HG03135 (cell line): Measurements from ENCODE around the gene EDN3.

Experiments used
- ATAC-seq: cut with Tn5 transposase; IDR thresholded peaks from one replicate; pipeline ENCODE4 v1.9.1; 2021; ENCODE audit warnings: mild to moderate bottlenecking, moderate library complexity; ENCODE audit not compliant: unreplicated experiment

The EDN3 gene, protein sequence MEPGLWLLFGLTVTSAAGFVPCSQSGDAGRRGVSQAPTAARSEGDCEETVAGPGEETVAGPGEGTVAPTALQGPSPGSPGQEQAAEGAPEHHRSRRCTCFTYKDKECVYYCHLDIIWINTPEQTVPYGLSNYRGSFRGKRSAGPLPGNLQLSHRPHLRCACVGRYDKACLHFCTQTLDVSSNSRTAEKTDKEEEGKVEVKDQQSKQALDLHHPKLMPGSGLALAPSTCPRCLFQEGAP

GRCh38 chr20:59300333-59301081 is at the start of gene EDN3:
Gene EDN3 (plus strand): TSS chr20:59300611. CDS start chr20:59300813, 202 bp downstream.
- no peak for ATAC-seq

DNA sequence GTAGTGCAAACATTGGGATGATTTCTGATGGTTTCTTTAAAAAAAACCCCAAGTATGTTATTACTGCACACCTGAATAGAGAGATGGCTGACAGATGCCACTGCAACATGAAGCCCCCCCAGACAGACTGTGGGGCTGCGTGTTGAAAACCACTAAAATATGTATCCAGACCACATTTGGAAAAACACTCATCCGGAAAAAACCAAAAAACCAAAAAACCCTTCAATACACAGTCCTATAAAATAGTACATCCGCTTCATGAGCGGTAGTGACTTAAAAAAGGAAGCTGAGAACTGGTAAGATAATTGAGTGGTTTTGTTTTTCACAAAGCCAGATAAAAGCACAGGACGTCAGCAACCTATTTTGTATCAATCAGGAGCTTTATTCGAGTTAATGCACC is 47.1 kb upstream of the EDN3 start:
- no peak for ATAC-seq

DNA sequence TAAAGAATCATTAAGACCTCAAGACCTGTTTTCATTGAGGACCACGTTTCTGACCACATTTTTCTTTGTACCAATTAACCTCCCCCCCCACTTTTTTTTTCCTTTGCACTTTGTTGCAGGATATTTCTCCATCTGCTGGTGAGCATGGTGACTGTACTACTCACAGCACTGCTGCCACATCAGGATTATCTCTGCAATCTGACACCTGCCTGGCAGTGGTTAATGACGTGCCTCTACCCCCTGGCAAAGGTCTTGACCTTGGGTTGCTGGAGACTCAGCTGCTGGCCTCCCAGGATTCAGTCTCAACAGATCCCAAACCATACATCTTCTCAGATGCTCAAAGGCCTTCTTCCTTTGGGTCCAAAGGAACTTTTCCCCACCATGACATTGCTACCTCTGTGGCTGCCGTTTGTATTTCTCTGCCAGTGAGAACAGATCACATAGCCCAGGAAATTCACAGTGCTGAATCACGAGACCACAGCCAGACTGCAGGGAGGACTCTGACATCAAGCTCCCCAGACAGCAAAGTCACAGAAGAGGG is 46.6 kb upstream of the EDN3 start:
- ATAC-seq, result no peak

GRCh38 chr20:59255256-59255655 is 45.2 kb upstream of the EDN3 start:
- ATAC-seq, result no peak

- no peak for ATAC-seq
Observed at GRCh38 chr20:59258221-59258621, 42.2 kb upstream of the EDN3 start.

DNA sequence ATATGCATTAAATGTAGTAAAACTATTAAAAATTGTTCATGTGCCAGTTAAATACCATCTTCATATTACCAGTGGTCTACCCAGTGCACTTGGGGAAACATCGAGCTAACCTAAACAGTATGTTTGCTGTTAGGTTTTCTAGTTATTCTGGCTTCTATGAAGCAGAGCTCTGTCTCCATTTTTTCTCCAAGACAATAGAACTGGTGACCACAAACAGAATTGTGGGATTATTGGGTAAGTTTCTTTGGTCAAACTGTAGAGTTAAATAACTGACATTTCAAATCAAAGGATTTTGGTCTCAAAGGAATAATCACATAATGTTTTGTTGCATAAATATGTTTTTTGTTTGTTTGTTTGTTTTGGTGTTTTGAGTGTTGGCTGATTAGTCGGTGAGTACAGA is 40.5 kb upstream of the EDN3 start:
- ATAC-seq, result no peak

DNA sequence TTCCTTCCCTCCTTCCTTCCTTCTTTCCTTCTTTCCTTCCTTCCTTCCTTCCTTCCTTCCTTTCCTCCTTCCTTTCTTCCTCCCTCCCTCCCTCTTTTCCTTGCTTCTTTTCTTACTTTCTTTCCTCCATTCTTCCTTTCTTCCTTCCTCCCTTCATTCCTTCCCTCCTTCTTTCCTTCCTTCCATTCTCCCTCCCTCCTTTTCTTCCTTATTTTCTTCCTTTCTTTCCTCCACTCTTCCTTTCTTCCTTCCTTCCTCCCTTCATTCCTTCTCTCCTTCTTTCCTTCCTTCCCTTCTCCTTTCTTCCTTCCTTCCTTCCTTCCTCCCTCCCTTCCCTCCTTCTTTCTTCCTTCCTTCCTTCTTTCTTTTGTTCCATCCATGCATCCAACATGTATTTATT is 35.1 kb upstream of the EDN3 start:
- ATAC-seq, result no peak

GRCh38 chr20:59268870-59269269 is 31.5 kb upstream of the EDN3 start:
- ATAC-seq, result no peak

DNA sequence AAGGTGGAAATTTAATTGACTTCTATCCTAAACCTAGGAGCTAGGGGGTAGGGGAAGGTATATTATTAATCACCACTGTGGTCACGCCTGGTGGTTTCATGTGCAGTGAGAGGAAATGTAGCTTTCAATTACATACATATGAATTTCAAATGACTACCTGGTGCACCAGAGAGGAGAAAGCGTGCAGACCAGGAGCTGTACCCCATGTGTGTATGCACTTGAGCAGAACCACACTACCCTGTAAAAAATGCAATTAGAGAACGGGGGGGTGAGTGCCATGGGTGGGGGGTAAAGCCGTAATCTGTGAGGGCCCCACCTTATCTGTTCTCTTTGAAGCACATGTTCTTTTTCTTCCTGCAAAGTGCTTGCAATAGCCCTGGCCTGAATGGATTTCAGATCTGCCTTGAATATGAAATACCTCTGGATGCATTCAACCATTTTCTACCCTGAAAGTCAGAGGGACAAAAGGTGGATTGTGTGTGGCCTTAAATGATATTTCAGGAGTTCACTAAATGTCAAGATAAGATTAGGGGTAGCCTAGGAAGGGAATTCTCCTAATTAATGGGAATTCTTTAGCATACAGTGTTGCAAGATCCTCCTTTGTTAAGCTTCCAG is 30.9 kb upstream of the EDN3 start:
- ATAC-seq, result no peak

GRCh38 chr20:59270380-59270779 is 30.0 kb upstream of the EDN3 start:
- ATAC-seq, result no peak

DNA sequence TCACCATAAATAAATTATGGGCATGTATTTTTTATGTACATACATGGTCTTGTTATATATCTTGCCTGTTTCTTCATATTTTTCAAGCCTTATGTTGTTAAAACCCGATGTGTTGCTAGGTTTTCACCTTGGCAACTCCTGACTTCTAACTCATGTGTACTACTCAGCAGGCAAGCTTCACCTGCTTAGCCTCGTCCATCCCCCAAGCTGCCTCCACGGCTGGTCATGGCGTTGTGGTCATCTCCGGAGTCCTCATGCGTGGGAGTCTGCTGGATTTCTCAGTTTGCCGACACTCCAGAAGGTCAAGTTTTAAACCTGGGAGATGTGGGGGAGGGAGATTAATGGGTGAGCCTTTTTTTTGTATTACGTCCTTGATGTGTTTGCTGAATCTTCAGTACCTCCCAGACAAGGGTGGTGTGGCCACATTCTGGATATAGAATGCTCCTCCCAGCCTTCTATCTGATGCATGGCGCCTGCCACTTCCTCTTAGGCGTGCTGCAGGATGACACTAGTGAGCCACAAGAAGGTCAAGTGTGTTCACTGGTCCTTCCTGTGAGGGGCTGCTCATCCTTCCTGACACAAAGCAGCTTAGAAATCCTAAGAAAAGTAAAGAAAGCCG is 26.6 kb upstream of the EDN3 start:
- ATAC-seq, result no peak

- no peak for ATAC-seq
Observed at GRCh38 chr20:59276938-59277337, 23.5 kb upstream of the EDN3 start.

DNA sequence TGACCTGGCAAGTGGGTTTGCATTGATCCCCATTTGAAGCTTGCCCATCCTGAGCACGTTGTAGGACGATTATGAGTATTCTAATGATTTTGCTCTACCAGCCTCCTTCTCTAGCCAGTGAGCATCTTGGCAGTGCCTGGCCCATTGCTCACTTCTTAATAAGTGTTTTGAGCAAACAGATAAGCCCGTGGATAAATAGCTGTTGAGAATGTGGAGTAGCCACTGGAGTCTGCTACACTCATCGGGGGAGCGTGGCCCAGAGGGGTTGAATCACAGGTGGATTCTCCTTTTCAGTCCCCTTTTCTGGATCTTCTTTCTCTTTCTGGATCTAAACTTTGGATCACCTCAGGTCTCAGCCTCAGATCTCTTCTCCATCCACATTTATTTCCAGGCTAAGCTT is 15.9 kb upstream of the EDN3 start:
- ATAC-seq, result no peak

DNA sequence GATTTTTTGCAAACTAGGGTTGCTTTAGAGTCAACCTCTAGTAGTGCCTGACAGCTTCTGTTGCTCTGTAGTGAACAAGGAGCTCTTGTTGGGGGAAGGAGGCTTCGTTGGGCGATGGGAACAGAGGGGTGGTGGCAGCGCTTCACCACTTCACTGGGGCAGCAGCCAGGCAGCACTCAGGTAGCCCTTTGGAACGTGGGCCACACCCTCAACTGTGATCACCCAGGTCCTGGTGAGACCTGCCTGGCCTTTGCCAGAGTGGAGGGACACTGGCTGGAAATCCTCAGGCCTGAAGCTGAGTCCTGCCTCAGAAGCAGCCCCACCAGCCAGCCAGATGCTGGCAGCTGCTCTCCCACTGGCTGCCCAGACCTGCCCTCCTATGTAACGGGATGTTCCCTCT is 10.4 kb upstream of the EDN3 start:
- no peak for ATAC-seq

DNA sequence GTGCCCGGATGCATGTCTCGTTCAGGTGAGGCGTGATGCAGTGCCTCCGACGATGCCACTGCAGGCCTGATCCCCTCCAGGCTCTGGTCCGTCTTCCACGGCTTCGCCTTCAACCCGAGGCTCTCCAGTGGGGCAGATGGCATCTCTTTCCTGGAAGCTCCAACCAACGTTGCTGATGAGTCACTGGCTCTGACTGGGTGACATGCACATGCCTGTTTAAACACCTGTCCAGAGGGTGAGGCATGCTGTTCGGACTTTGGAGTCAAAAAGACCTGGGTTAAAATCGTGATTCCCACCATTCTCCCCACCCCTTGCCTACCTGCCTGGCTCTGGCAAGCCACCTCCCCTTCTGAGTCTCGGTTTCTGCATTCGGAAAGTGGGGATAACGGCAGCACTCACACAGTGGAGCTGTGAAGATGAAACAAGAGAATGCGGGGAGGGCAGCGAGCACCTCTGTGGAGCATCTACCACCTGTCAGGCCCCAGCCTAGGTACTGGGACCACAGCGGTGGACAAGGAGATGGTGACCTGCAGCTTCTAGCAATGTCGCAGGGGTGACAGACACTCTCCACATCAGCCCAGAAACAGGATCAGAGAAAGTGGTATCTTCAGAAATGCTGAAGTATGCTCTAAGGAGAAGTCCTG is 8.5 kb upstream of the EDN3 start:
- ATAC-seq, result no peak

DNA sequence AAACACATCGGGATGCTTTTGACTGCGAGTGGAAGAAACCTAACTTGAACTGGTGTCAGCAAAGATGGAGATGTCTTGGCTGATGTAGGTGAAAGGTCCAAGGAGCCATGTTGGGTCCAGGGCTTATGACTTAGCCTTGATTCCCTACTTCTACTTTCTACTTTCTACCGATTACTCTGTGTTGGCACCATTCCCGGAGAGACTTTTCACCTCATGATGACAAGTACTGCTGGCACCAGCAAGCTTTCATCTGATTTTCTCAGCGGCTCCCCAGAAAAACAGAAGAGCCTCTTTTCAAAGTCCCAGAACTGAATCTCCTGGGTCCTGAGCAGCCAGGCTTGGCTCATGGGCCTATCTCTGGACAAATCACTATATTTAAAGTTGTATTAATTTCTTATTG is 4.9 kb upstream of the EDN3 start:
- ATAC-seq, result no peak

DNA sequence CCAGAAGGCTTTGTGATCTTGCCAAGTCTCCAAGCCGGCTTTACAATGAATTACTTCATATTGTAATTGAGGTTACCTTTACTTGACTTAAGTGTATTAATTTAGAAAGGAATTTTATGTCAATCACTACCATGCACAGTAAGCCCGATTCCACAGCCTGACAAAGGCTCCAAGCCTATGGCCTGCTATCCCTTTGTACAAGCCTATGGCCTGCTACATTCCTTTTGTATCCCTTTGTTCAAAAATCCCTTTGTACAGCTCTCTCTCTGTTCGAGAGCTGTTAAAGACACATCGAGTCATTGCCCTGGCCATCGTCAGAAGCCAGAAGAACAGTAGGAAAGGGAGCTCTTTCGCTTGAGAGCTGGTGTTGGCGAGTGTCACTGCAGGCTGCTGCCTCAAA is 2.7 kb upstream of the EDN3 start:
- no peak for ATAC-seq

DNA sequence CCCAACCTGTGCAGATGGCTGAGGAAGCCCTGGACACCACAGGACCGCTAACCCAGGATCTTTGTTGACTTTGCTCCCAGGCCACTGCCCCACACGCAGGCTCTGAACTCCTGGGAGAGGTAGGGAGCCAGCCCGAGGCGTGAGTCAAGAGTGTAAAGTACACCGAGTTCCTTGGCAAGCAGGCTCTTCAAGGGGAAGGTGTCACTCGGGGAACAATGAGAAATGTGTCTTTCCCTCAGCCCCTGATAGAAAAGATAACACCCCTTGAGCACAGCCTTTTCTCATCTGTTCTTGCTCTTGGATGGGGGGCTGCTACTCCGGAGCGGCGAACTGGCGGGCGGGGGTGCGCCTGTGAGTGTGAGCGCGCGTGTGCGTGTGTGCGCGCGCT is 472 bp upstream of the EDN3 start:
- no peak for ATAC-seq

GRCh38 chr20:59301343-59302007 is 1.1 kb downstream of the EDN3 start:
- ATAC-seq, result no peak

DNA sequence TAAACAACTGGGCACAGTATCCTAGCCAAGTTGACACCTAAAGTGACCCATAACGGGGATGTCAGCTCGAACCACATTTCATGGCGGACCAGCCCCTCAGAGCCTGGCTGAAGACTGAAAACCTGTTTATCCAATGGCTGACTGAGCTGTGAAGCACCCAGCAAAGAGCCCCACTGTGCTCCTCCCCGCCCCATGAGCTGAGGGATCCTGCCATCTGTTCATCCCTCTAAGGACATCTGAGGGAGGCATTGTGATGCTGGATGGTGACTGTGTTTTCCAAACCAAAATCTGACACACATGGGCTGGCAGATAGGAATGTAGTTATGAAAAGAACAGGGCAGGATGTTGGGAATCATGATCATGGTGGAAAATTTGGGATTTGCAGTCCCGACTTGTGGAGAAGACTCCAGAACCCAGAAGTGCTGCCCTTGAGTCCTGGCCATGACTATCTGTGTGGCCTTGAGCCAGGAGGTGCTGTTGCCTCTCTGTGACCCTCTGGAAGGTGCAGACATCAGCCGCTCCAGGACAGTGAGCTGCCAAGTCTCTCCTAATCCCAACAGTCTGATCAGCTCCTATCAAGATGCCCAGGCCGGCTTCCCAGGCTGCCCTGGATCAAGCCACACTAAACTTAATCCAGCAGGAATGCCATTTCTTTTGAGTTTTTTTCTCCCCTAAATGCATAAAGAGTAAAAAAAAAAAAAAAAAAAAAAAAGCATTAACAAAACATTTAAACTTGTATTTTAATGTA is 5.7 kb downstream of the EDN3 start:
- ATAC-seq, result no peak
